Activated naive CD8-positive, alpha-beta T cell treated with anti-CD3 and anti-CD28 coated beads, Interleukin-2, amount 50 U/mL, for 24 hours (primary cell): ENCODE measurements around the gene EFNA4.

Source experiments
- ATAC-seq: fragments of 150-1000 bp; cut with Tn5 transposase; one replicate; pipeline ENCODE4 v1.10.0; 2021
- DNase-seq: peaks from one replicate; pipeline ENCODE4 v3.0.0; 2021
- H3K27ac Mint-ChIP-seq: one replicate; pipeline ENCODE4 v1.8.0; 2021; ENCODE audit warnings: mild to moderate bottlenecking, mixed read lengths
- H3K27me3 Mint-ChIP-seq: one replicate; pipeline ENCODE4 v1.8.0; 2021; ENCODE audit warnings: mixed read lengths
- H3K36me3 Mint-ChIP-seq: one replicate; pipeline ENCODE4 v1.8.0; 2021; ENCODE audit warnings: low read depth, mixed read lengths
- H3K4me1 Mint-ChIP-seq: one replicate; pipeline ENCODE4 v1.8.0; 2021; ENCODE audit warnings: mixed read lengths
- H3K4me3 Mint-ChIP-seq: one replicate; pipeline ENCODE4 v1.8.0; 2021; ENCODE audit warnings: mild to moderate bottlenecking, moderate library complexity, mixed read lengths
- H3K9me3 Mint-ChIP-seq: one replicate; pipeline ENCODE4 v1.8.0; 2021; ENCODE audit warnings: mixed read lengths

Gene EFNA4

GRCh38 chr1:155063550-155064110, at the start of gene EFNA4:
TSS of gene EFNA4 (plus strand) at chr1:155063740. CDS start at chr1:155063824, 84 bp downstream.
- Mint-ChIP-seq H3K27me3 (peaks cover 2% of the 10 kb centered on the region), H3K9me3 (no peaks in the 10 kb centered on the region), H3K4me1 (peaks cover 29% of the 10 kb centered on the region), H3K36me3 (peaks cover 8% of the 10 kb centered on the region), H3K4me3 (peak within 1 kb of the TSS; percentile 83), H3K27ac (peak within 1 kb of the TSS; percentile 28)
- ATAC-seq: peak; percentile 75
- peak; percentile 84 for DNase-seq

DNA sequence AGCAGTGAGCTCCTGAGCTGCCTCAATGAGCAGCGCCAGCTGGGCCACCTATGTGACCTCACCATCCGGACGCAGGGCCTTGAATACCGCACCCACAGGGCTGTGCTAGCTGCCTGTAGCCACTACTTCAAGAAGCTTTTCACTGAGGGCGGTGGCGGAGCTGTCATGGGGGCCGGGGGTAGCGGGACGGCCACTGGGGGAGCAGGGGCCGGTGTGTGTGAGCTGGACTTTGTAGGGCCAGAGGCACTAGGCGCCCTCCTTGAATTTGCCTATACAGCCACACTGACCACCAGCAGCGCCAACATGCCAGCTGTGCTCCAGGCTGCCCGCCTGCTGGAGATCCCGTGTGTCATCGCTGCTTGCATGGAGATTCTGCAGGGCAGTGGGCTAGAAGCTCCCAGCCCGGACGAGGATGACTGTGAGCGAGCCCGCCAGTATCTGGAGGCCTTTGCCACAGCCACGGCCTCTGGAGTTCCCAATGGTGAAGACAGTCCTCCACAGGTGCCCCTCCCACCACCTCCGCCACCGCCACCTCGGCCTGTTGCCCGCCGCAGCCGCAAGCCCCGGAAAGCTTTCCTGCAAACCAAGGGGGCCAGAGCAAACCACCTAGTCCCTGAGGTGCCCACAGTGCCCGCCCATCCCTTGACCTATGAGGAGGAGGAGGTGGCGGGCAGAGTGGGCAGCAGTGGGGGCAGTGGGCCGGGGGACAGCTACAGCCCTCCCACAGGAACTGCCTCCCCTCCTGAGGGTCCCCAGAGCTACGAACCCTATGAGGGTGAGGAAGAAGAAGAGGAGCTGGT, 48.6 kb upstream of the EFNA4 start:
- ATAC-seq (no peak), DNase-seq (no peak)
- Mint-ChIP-seq H3K27ac (no peak overlapping the region), H3K36me3 (no peaks in the 10 kb centered on the region), H3K4me1 (peaks cover 71% of the 10 kb centered on the region), H3K4me3 (no peak overlapping the region), H3K9me3 (no peaks in the 10 kb centered on the region), H3K27me3 (no peaks in the 10 kb centered on the region)

- DNase-seq (no peak), ATAC-seq (no peak)
- no peak overlapping the region for H3K27ac Mint-ChIP-seq
- no peaks in the 10 kb centered on the region for H3K9me3 Mint-ChIP-seq
- no peaks in the 10 kb centered on the region for H3K27me3 Mint-ChIP-seq
- H3K36me3 Mint-ChIP-seq: no peaks in the 10 kb centered on the region
- no peak overlapping the region for H3K4me3 Mint-ChIP-seq
- peaks cover 66% of the 10 kb centered on the region for H3K4me1 Mint-ChIP-seq
Observed at GRCh38 chr1:155015527-155016230, 47.9 kb upstream of the EFNA4 start.

GRCh38 chr1:155016231-155016831, 47.2 kb upstream of the EFNA4 start:
- DNase-seq: no peak
- no peak overlapping the region for H3K4me3 Mint-ChIP-seq
- H3K36me3 Mint-ChIP-seq: no peaks in the 10 kb centered on the region
- peaks cover 60% of the 10 kb centered on the region for H3K4me1 Mint-ChIP-seq
- no peak for ATAC-seq
- no peaks in the 10 kb centered on the region for H3K9me3 Mint-ChIP-seq
- H3K27me3 Mint-ChIP-seq: no peaks in the 10 kb centered on the region
- H3K27ac Mint-ChIP-seq: no peak overlapping the region

DNA sequence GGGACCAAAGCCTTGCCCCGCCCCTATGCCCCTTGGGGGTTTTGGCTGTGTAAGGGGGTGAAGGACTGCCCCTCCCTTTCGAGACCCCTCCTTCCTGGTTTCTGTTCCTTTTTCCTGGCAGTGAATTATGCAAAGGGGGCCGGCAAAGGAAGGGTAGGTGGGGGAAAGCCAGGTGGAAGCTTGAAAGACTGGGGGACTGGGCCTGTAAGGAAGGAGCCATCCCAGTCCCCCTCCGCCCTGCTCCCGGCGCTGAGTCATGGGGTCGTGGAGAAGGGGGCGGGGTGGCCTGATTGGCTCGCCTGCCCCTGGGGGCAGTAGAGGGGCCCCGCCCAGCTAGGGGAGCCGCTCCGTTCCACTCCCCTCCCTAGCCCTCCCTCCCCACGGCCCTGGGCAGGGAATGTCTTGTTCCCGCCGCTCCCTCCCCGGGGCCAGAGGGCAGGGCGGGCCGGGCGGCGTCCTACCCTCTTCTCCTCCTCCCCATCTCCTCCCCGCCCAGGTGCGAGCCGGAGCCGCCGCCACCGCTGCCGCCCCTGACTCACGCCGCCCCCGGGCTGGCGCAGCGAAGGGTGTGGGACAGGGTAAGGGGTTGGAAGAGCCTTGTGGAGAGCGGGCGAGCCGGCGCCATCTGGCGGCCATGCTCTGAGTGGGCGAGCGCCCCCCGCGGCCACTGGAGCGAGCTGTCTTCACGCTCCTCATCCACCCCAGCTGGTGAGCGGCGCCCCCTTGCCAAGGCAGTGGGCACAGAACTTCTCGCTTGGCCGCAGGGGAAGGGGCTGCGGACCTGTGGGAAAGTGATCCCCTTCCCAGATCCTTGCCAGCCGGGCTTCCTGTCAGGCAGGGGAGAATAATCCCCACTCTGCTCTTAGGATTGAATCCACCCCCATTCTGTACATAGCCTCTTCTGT, 46.2 kb upstream of the EFNA4 start:
- Mint-ChIP-seq H3K4me1 (peaks cover 56% of the 10 kb centered on the region), H3K27ac (peak overlapping the region; percentile 54), H3K4me3 (peak overlapping the region; percentile 59), H3K27me3 (no peaks in the 10 kb centered on the region), H3K36me3 (no peaks in the 10 kb centered on the region), H3K9me3 (no peaks in the 10 kb centered on the region)
- DNase-seq (peak; percentile 92), ATAC-seq (peak; percentile 95)

DNA sequence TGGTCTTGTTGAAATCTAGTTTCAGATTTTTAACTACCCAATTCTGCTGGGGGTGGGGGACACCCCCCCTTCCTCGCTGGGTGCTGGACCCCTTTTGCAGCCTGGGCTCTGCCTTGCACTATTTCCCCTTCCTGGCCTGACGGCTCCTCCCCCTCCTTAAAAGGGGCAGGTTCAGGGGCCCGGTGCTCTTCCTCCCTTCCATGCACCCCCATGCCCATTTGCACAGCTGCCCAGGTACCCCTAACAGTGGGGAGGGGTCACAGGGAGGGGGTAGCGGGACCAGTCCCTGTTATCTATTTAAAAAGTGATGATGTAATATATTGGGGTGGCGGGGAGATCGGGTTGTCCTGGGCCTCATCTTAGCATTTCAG, 45.6 kb upstream of the EFNA4 start:
- H3K9me3 Mint-ChIP-seq: no peaks in the 10 kb centered on the region
- no peaks in the 10 kb centered on the region for H3K27me3 Mint-ChIP-seq
- H3K36me3 Mint-ChIP-seq: no peaks in the 10 kb centered on the region
- peaks cover 50% of the 10 kb centered on the region for H3K4me1 Mint-ChIP-seq
- peak overlapping the region; percentile 54 for H3K27ac Mint-ChIP-seq
- H3K4me3 Mint-ChIP-seq: peak overlapping the region; percentile 59
- DNase-seq (no peak), ATAC-seq (no peak)

- Mint-ChIP-seq H3K27me3 (no peaks in the 10 kb centered on the region), H3K27ac (no peak overlapping the region), H3K4me1 (peaks cover 43% of the 10 kb centered on the region), H3K36me3 (no peaks in the 10 kb centered on the region), H3K4me3 (no peak overlapping the region), H3K9me3 (no peaks in the 10 kb centered on the region)
- DNase-seq: no peak
- no peak for ATAC-seq
Observed at GRCh38 chr1:155018617-155019348, 44.8 kb upstream of the EFNA4 start.

DNA sequence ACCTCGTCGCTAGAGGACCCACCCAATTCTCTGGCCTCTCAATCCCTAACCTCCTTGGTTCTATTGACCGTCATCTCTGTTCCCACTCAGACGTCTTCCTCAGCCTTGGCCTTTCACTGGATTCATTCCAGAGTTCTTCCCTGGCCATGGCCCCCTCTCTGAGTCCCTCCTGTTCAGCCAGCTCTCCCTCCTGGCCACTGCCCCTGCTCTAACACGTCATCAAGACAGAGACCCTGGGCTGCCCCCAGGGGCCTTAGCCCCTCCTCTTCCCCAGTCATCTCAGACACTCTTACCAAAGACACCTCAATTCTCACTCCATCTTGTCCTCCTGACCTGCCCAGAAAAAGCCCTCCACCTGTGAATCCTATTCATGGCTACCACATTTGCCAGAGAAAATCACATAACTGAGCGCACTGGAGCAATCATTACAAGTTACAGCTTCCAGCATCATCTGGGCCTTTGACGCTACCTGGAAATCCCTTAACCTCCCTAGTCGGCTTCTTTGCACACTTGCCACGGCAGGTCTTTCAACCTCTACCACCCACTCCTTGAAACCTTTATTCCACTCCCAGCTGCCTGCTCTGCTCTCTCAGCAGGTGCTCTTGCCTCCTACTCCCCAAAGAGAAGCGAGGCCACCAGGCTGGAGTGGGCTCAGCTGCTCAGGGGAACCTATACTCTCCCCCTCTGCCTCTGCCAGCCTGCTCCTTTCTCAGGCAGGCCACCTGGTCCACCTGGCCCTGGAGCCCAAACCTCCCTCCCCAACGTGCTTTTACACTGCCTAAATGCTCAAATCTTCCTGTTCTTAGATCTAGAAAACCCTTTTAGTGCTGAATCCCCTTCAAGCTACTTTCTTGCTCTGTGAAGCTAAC, 43.9 kb upstream of the EFNA4 start:
- DNase-seq (no peak), ATAC-seq (no peak)
- Mint-ChIP-seq H3K27me3 (no peaks in the 10 kb centered on the region), H3K9me3 (no peaks in the 10 kb centered on the region), H3K4me3 (no peak overlapping the region), H3K4me1 (peaks cover 37% of the 10 kb centered on the region), H3K27ac (peak overlapping the region; percentile 9), H3K36me3 (no peaks in the 10 kb centered on the region)

DNA sequence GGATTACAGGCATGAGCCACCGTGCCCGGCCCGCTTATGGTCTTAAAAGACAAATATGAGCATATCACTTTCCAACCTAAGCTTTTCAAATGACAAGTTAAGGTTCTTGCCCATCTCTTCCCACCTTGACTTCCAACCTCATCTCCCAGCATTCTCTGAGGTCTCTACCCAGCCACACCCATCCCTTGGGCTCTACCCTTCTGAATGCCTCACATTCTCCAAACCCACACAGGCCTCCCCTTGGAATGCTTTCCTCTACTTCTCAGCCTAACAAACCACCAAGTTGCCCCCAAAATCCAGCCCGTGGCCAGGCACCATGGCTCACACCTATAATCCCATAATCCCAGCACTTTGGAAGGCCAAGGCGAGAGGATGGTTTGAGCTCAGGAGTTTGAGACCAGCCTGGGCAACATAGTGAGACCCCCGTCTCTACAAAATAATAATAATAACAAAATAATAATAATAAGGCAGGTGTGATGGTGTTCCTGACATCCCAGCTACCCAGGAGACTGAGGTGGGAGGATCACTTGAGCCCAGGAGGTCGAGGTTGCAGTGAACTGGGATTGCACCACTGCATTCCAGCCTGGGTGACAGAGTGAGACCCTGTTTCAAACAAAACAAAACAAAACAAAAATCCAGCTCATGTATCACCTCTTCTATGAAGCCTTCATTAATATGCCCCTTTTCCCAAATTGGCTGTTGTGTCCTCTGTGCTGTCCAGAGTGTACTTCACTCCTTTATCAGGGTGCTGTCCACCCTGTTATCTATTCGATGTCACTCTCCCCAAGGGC, 41.2 kb upstream of the EFNA4 start:
- peaks cover 23% of the 10 kb centered on the region for H3K4me1 Mint-ChIP-seq
- no peak for DNase-seq
- no peaks in the 10 kb centered on the region for H3K27me3 Mint-ChIP-seq
- no peak overlapping the region for H3K27ac Mint-ChIP-seq
- no peaks in the 10 kb centered on the region for H3K36me3 Mint-ChIP-seq
- ATAC-seq: no peak
- no peaks in the 10 kb centered on the region for H3K9me3 Mint-ChIP-seq
- H3K4me3 Mint-ChIP-seq: no peak overlapping the region

GRCh38 chr1:155022927-155023236, 40.7 kb upstream of the EFNA4 start:
- ATAC-seq (no peak), DNase-seq (no peak)
- H3K36me3 Mint-ChIP-seq: no peaks in the 10 kb centered on the region
- H3K9me3 Mint-ChIP-seq: no peaks in the 10 kb centered on the region
- H3K27ac Mint-ChIP-seq: no peak overlapping the region
- H3K27me3 Mint-ChIP-seq: no peaks in the 10 kb centered on the region
- no peak overlapping the region for H3K4me3 Mint-ChIP-seq
- peaks cover 18% of the 10 kb centered on the region for H3K4me1 Mint-ChIP-seq

DNA sequence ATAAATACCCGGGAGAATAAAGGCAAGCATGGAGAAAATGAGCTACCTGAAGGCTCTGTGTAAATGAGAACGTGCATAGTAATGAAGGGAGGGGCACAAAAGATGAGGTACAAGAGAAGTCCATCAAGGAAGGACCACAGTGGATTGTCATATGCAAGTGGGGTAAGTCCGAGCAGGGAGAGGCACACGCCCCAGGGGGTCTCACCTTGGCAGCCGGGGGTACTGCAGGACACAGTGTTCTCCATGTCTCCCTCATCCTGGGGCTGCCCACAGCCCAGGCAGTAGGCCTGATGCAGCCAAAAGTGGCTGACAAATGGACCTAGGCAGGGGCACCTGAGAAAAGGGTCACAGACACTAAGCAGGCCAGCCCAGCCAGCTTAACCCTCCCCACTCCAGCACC, 39.9 kb upstream of the EFNA4 start:
- Mint-ChIP-seq H3K36me3 (no peaks in the 10 kb centered on the region), H3K27me3 (no peaks in the 10 kb centered on the region), H3K27ac (no peak overlapping the region), H3K9me3 (no peaks in the 10 kb centered on the region), H3K4me3 (no peak overlapping the region), H3K4me1 (peaks cover 13% of the 10 kb centered on the region)
- no peak for DNase-seq
- ATAC-seq: no peak

- H3K27me3 Mint-ChIP-seq: no peaks in the 10 kb centered on the region
- H3K36me3 Mint-ChIP-seq: no peaks in the 10 kb centered on the region
- no peak overlapping the region for H3K27ac Mint-ChIP-seq
- H3K4me3 Mint-ChIP-seq: no peak overlapping the region
- ATAC-seq: no peak
- H3K9me3 Mint-ChIP-seq: no peaks in the 10 kb centered on the region
- peaks cover 8% of the 10 kb centered on the region for H3K4me1 Mint-ChIP-seq
- DNase-seq: no peak
Observed at GRCh38 chr1:155024315-155024714, 39.2 kb upstream of the EFNA4 start.
